ENCODE data around the gene MAN2B1.

- TF ChIP-seq GATA2 (IDR thresholded peaks at IDR 0.05; ENCODE audit: low read depth, low read length): no peak
- no peak for TF ChIP-seq GATA3 (IDR thresholded peaks at IDR 0.05; ENCODE audit: low read depth, low read length)
Observed at GRCh38 chr19:12695997-12696365, 29.4 kb upstream of the MAN2B1 start.
